Measurements from ENCODE around the gene PRDM16. TPM values are rescaled to one million over a fixed set of nuclear protein-coding genes. Genes with fewer than 3 reads are reported as not detected.
"Not testable (repeated sequence)": the region's sequence is repeated elsewhere in the genome, so short reads cannot be mapped to it uniquely, and the experiment has no call there.

PRDM16 gene
- total and polyA plus RNA-seq, 2 of the 8 experiments (the other 6 are each of a cell fraction or from before 2014, with no cell fraction given) = 0.39 to 0.43 TPM

GRCh38 chr1:3087946-3088668, 19.1 kb downstream of the PRDM16 start:
- FAIRE-seq; H3K56ac ChIP-seq (replicated peaks; ENCODE audit: insufficient read length, low read depth, low read length): not testable (repeated sequence)
- 95% methylated on average over 20 of the region's 20 CpGs; no CpG with 5 or more reads in 1 of the 2 experiments for WGBS, 2 experiments (ENCODE audit: extremely low coverage in 1 of 2, insufficient coverage in 1 of 2, insufficient read length in 1 of 2, insufficient replicate concordance in 2 of 2, low coverage in 1 of 2, low lambda C conversion rate in 2 of 2, missing lambda C conversion rate in 1 of 2)

More at GRCh38 chr1:3087946-3088668, 19.1 kb downstream of the PRDM16 start:
- H3K14ac ChIP-seq (ENCODE audit: insufficient read length); H3K23me2 ChIP-seq (ENCODE audit: low read depth, low read length); H4K5ac ChIP-seq (ENCODE audit: insufficient read length, low read depth, low read length); H3K4me1 ChIP-seq (replicated peaks in 1 of 4; ENCODE audit: control insufficient read depth in 3 of 4, insufficient read depth in 4 of 4, low read length in 3 of 4); H2AFZ ChIP-seq (ENCODE audit: low read length); H3K23ac ChIP-seq (ENCODE audit: insufficient read length); H3K4me2 ChIP-seq (ENCODE audit: insufficient read depth in 1 of 2, low read depth in 2 of 2, low read length in 2 of 2); H3K4me3 ChIP-seq (ENCODE audit: extremely low read depth in 1 of 4, insufficient read depth in 2 of 4, low read depth in 3 of 4, low read length in 4 of 4); DNase-seq (ENCODE audit: low read depth in 1 of 2, low spot score in 2 of 2); H3K27me3 ChIP-seq (replicated peaks in 1 of 4; ENCODE audit: control insufficient read depth in 3 of 4, extremely low read depth in 1 of 4, insufficient read depth in 3 of 4, low read length in 3 of 4); H2BK12ac ChIP-seq (ENCODE audit: low read depth, low read length); H3K9me3 ChIP-seq (ENCODE audit: insufficient read depth in 2 of 2, low read depth in 1 of 2, low read length in 1 of 2); H2BK20ac ChIP-seq (ENCODE audit: low read length); H4K8ac ChIP-seq (ENCODE audit: extremely low read depth, insufficient read depth, low read length); H2BK5ac ChIP-seq (ENCODE audit: low read depth, low read length); POLR2A ChIA-PET (ENCODE audit: partially characterized antibody); H3K9ac ChIP-seq (replicated peaks in 1 of 4; ENCODE audit: extremely low read depth in 1 of 4, low read depth in 3 of 4, low read length in 3 of 4); H2BK15ac ChIP-seq (ENCODE audit: low read length); H2AK5ac ChIP-seq (ENCODE audit: low read depth, low read length); H3K36me3 ChIP-seq (ENCODE audit: control insufficient read depth in 2 of 4, insufficient read depth in 4 of 4, low read length in 3 of 4); H3K79me2 ChIP-seq (ENCODE audit: control insufficient read depth in 1 of 2, insufficient read depth in 2 of 2, low read length in 2 of 2); H3K79me1 ChIP-seq (ENCODE audit: low read depth, low read length); H3K27ac ChIP-seq (ENCODE audit: low read depth, low read length); H3K18ac ChIP-seq (ENCODE audit: extremely low read depth, low read length); H3K4ac ChIP-seq (replicated peaks; ENCODE audit: insufficient read length, low read depth, low read length); H4K20me1 ChIP-seq (replicated peaks in 1 of 2; ENCODE audit: control insufficient read depth in 1 of 2, insufficient read depth in 2 of 2, low read length in 2 of 2); H2BK120ac ChIP-seq (replicated peaks; ENCODE audit: low read depth, low read length); H4K91ac ChIP-seq (replicated peaks; ENCODE audit: insufficient read length, low read length): not testable (repeated sequence)
- CTCF ChIA-PET (ENCODE audit: partially characterized antibody) = interaction anchor here (1.3 kb wide), 1 partner anchor 8 kb away, joined by 3 read pairs; no protein-coding TSS in a partner anchor

Measured in H1 (cell line).